ENCODE measurements around the gene COL6A5. TPM values are rescaled to one million over a fixed set of nuclear protein-coding genes. Genes with fewer than 3 reads are reported as not detected.

COL6A5 gene
- total and polyA plus RNA-seq, 10 donors: 0.07 to 0.15 TPM; not detected in 8

- DNase-seq: no peak
- intact Hi-C loops (cut with DNase I; ENCODE audit: low total_unique reads): no loop called here
These were observed 120.0 kb downstream of the COL6A5 start for GRCh38 chr3:130465521-130465920.

DNA sequence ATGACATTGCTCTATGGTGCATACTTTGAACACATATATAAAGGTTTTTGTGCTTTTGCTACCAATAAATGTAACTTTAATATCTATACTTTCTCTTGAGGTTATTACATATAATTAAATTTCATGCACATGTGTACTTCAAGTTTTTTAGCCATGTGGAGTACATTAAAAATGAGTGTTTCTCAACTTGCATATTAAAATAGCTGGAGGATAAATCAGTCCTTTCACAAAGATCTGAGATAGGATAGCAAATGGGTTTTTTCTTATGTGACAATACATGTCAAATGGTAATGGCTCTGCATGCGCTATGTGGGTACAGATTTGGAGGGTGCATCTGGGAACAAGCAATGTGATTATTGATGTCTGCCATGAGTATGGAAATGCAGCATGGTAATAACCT, 122.8 kb downstream of the COL6A5 start:
- no peak overlapping the region for H3K4me3 ChIP-seq
- no peak for DNase-seq
- H3K27me3 ChIP-seq (replicated peaks in 1 of 7): peaks cover 0 to 10% (median 0%) of the 10 kb centered on the region in 7 donors
- H3K4me1 ChIP-seq: peaks cover 0 to 3% (median 0%) of the 10 kb centered on the region in 6 donors
- WGBS, 5 donors: 88 to 98% (median 91%) methylated on average over 1 of the region's 1 CpG
- H3K9me3 ChIP-seq: no peaks in the 10 kb centered on the region
- H3K27ac ChIP-seq: no peak overlapping the region
- TF ChIP-seq POLR2AphosphoS5 (IDR thresholded peaks at IDR 0.05): no peak
- TF ChIP-seq POLR2A (IDR thresholded peaks at IDR 0.05): no peak
- TF ChIP-seq CTCF (IDR thresholded peaks at IDR 0.05 in 8 of 11, conservative IDR thresholded peaks at IDR 0.05 in 3 of 11): no peak
- intact Hi-C loops (cut with DNase I; ENCODE audit: low total_unique reads): no loop called here
- no peaks in the 10 kb centered on the region for H3K36me3 ChIP-seq

More at GRCh38 chr3:130465521-130465920, 120.0 kb downstream of the COL6A5 start:
- 65 to 81% (median 69%) methylated on average over 2 of the region's 2 CpGs for WGBS, 5 donors
- Histone ChIP-seq H3K27ac (no peak overlapping the region), H3K9me3 (no peaks in the 10 kb centered on the region), H3K4me1 (peaks cover 0 to 3% (median 0%) of the 10 kb centered on the region in 6 donors), H3K36me3 (no peaks in the 10 kb centered on the region), H3K4me3 (no peak overlapping the region), H3K27me3 (replicated peaks in 1 of 7) (peaks cover 0 to 11% (median 0%) of the 10 kb centered on the region in 7 donors)
- TF ChIP-seq CTCF (IDR thresholded peaks at IDR 0.05 in 8 of 11, conservative IDR thresholded peaks at IDR 0.05 in 3 of 11) (no peak), POLR2AphosphoS5 (IDR thresholded peaks at IDR 0.05) (no peak), POLR2A (IDR thresholded peaks at IDR 0.05) (no peak)

- 60 to 86% (median 79%) methylated on average over 3 of the region's 3 CpGs for WGBS, 5 donors
- Histone ChIP-seq H3K27ac (no peak overlapping the region), H3K27me3 (replicated peaks in 1 of 7) (no peaks in the 10 kb centered on the region), H3K36me3 (no peaks in the 10 kb centered on the region), H3K4me3 (no peak overlapping the region), H3K4me1 (peaks cover 0 to 3% (median 0%) of the 10 kb centered on the region in 6 donors), H3K9me3 (peaks cover 0 to 8% (median 0%) of the 10 kb centered on the region in 8 donors)
- DNase-seq: no peak
- TF ChIP-seq CTCF (IDR thresholded peaks at IDR 0.05 in 8 of 11, conservative IDR thresholded peaks at IDR 0.05 in 3 of 11) (no peak), POLR2AphosphoS5 (IDR thresholded peaks at IDR 0.05) (no peak), POLR2A (IDR thresholded peaks at IDR 0.05) (no peak)
- intact Hi-C loops (cut with DNase I; ENCODE audit: low total_unique reads): no loop called here
These were observed 124.7 kb downstream of the COL6A5 start for GRCh38 chr3:130470126-130470525.

GRCh38 chr3:130473416-130473815, 127.9 kb downstream of the COL6A5 start:
- 46 to 77% (median 56%) methylated on average over 2 of the region's 2 CpGs for WGBS, 5 donors
- Histone ChIP-seq H3K27me3 (replicated peaks in 1 of 7) (no peaks in the 10 kb centered on the region), H3K9me3 (peaks cover 0 to 10% (median 0%) of the 10 kb centered on the region in 8 donors), H3K4me1 (peaks cover 0 to 3% (median 0%) of the 10 kb centered on the region in 6 donors), H3K4me3 (no peak overlapping the region), H3K27ac (no peak overlapping the region), H3K36me3 (no peaks in the 10 kb centered on the region)
- TF ChIP-seq POLR2AphosphoS5 (IDR thresholded peaks at IDR 0.05): no peak
- no peak for TF ChIP-seq CTCF (IDR thresholded peaks at IDR 0.05 in 8 of 11, conservative IDR thresholded peaks at IDR 0.05 in 3 of 11)
- TF ChIP-seq POLR2A (IDR thresholded peaks at IDR 0.05): no peak
- intact Hi-C loops (cut with DNase I; ENCODE audit: low total_unique reads): no loop called here
- DNase-seq: no peak

Data from spleen (tissue), 11 donors.